Testis (tissue), 2 donors: ENCODE data around the gene KRT20.

Experiments
- POLR2A ChIP-seq: fragments of 450-650 bp; IDR thresholded peaks from one replicate; pipeline ENCODE4 v1.6.1; 2017; ENCODE audit warnings: antibody characterized with exemption, mild to moderate bottlenecking, moderate library complexity
- TF ChIP-seq, protein P1 (sequence below), 3 experiments: fragments of 450-650 bp in 2 of 3; fragments of 200-600 bp in 1 of 3; sonication (generic) in 1 of 3; IDR thresholded peaks; one replicate each; pipeline ENCODE4 v1.5.1; 2016 to 2019; ENCODE audit warnings: antibody characterized with exemption in 3 of 3, mild to moderate bottlenecking in 2 of 3, moderate library complexity in 1 of 3

DNA sequence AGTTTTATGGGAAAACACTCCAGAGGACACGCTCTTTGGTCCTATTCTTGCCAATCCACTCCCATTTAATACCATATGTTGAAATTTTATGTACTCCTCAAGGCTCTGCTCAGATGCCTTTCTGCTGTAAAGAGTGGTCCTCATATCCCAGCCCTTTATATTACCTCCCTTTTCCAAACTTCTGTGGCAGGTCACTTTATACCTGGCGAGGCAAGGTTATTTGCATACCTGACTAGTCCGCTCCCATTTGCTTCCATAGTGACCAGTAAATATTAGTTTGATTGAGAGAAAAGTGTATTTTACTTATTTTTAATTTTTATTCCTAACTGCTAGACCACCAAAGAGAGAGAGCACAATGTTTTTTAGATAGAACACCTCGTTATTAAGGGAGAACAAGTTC lies 35.3 kb downstream of the KRT20 start:
- TF ChIP-seq, protein P1, sequence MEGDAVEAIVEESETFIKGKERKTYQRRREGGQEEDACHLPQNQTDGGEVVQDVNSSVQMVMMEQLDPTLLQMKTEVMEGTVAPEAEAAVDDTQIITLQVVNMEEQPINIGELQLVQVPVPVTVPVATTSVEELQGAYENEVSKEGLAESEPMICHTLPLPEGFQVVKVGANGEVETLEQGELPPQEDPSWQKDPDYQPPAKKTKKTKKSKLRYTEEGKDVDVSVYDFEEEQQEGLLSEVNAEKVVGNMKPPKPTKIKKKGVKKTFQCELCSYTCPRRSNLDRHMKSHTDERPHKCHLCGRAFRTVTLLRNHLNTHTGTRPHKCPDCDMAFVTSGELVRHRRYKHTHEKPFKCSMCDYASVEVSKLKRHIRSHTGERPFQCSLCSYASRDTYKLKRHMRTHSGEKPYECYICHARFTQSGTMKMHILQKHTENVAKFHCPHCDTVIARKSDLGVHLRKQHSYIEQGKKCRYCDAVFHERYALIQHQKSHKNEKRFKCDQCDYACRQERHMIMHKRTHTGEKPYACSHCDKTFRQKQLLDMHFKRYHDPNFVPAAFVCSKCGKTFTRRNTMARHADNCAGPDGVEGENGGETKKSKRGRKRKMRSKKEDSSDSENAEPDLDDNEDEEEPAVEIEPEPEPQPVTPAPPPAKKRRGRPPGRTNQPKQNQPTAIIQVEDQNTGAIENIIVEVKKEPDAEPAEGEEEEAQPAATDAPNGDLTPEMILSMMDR (IDR thresholded peaks at IDR 0.05): no peak
- no peak for TF ChIP-seq POLR2A
